ENCODE results near the gene SOHLH1.

The SOHLH1 gene

GRCh38 chr9:135662758-135663450, 36.4 kb downstream of the SOHLH1 start, which contains the start of gene LCN9:
LCN9 (plus strand) TSS chr9:135663309; CDS start chr9:135663322, 13 bp downstream.
- DNase-seq (ENCODE audit: low read depth in 4 of 4, low spot score in 1 of 4): no peak

- DNase-seq (ENCODE audit: low read depth in 4 of 4, low spot score in 1 of 4): no peak
These were observed 37.3 kb downstream of the SOHLH1 start for GRCh38 chr9:135661816-135662560.

GRCh38 chr9:135660407-135660806, 38.9 kb downstream of the SOHLH1 start:
- no peak for DNase-seq (ENCODE audit: low read depth in 4 of 4, low spot score in 1 of 4)

GRCh38 chr9:135659252-135659651, 40.0 kb downstream of the SOHLH1 start:
- no peak for DNase-seq (ENCODE audit: low read depth in 4 of 4, low spot score in 1 of 4)

- DNase-seq (ENCODE audit: low read depth in 4 of 4, low spot score in 1 of 4): no peak
These were observed 41.9 kb downstream of the SOHLH1 start for GRCh38 chr9:135657416-135657815.

GRCh38 chr9:135655317-135655716, 44.0 kb downstream of the SOHLH1 start:
- no peak for DNase-seq (ENCODE audit: low read depth in 4 of 4, low spot score in 1 of 4)

- DNase-seq (ENCODE audit: low read depth in 4 of 4, low spot score in 1 of 4): no peak
These were observed 48.9 kb downstream of the SOHLH1 start for GRCh38 chr9:135650408-135650807.

GRCh38 chr9:135649508-135649907, 49.8 kb downstream of the SOHLH1 start:
- no peak for DNase-seq (ENCODE audit: low read depth in 4 of 4, low spot score in 1 of 4)

- no peak for DNase-seq (ENCODE audit: low read depth in 4 of 4, low spot score in 1 of 4)
These were observed 50.5 kb downstream of the SOHLH1 start for GRCh38 chr9:135648494-135649410.

- DNase-seq (ENCODE audit: low read depth in 4 of 4, low spot score in 1 of 4): no peak
These were observed 51.4 kb downstream of the SOHLH1 start for GRCh38 chr9:135647884-135648283.

- DNase-seq (ENCODE audit: low read depth in 4 of 4, low spot score in 1 of 4): no peak
These were observed 54.6 kb downstream of the SOHLH1 start for GRCh38 chr9:135644631-135645218.
